Stimulated activated CD4-positive, alpha-beta T cell treated with anti-CD3 and anti-CD28 coated beads, Interleukin-15, amount 100 ng/mL, for 48 hours (primary cell): ENCODE data around the gene STAC3.

Experiments
- DNase-seq, 2 donors: peaks; one replicate each; pipeline ENCODE4 v3.0.0-alpha.2; 2020; ENCODE audit warnings: low read depth in 2 of 2

Gene STAC3

GRCh38 chr12:57236201-57236924 is 14.6 kb downstream of the STAC3 start:
- no peak for DNase-seq

GRCh38 chr12:57235728-57236131 is 15.3 kb downstream of the STAC3 start:
- no peak for DNase-seq

GRCh38 chr12:57235017-57235727 is 15.8 kb downstream of the STAC3 start:
- no peak for DNase-seq

GRCh38 chr12:57234571-57235016 is 16.4 kb downstream of the STAC3 start:
- DNase-seq = no peak

GRCh38 chr12:57234233-57234570 is 16.8 kb downstream of the STAC3 start:
- no peak for DNase-seq

GRCh38 chr12:57233357-57234232 is 17.4 kb downstream of the STAC3 start:
- no peak for DNase-seq

- no peak for DNase-seq
Observed at GRCh38 chr12:57232156-57232756, 18.7 kb downstream of the STAC3 start.

- no peak for DNase-seq
Observed at GRCh38 chr12:57231276-57232021, 19.5 kb downstream of the STAC3 start.

GRCh38 chr12:57230381-57231155 is 20.4 kb downstream of the STAC3 start:
- DNase-seq = no peak

- DNase-seq = peak; percentile 93 to 94
Observed at GRCh38 chr12:57229634-57230380, 21.2 kb downstream of the STAC3 start, which contains the start of gene SHMT2. Gene SHMT2 (plus strand): TSS chr12:57229711. CDS start chr12:57229779, 68 bp downstream.

- DNase-seq = no peak
Observed at GRCh38 chr12:57229046-57229633, 21.8 kb downstream of the STAC3 start.

- no peak for DNase-seq
Observed at GRCh38 chr12:57227315-57228115, 23.5 kb downstream of the STAC3 start.

- DNase-seq = no peak
Observed at GRCh38 chr12:57226588-57227314, 24.2 kb downstream of the STAC3 start.

GRCh38 chr12:57225680-57226210 is 25.2 kb downstream of the STAC3 start:
- no peak for DNase-seq

- DNase-seq = peak in 1 of 2 donors; percentile 59
Observed at GRCh38 chr12:57224973-57225679, 25.9 kb downstream of the STAC3 start.

GRCh38 chr12:57224278-57224972 is 26.6 kb downstream of the STAC3 start:
- no peak for DNase-seq
